GM19328 (cell line): ENCODE results near the gene TMEM231.
"Not testable (repeated sequence)": the region's sequence is repeated elsewhere in the genome, so short reads cannot be mapped to it uniquely, and the experiment has no call there.

Source experiments
- ATAC-seq: cut with Tn5 transposase; IDR thresholded peaks from one replicate; pipeline ENCODE4 v1.9.1; 2021; ENCODE audit warnings: mild to moderate bottlenecking, moderate library complexity; ENCODE audit not compliant: unreplicated experiment

Gene TMEM231, protein sequence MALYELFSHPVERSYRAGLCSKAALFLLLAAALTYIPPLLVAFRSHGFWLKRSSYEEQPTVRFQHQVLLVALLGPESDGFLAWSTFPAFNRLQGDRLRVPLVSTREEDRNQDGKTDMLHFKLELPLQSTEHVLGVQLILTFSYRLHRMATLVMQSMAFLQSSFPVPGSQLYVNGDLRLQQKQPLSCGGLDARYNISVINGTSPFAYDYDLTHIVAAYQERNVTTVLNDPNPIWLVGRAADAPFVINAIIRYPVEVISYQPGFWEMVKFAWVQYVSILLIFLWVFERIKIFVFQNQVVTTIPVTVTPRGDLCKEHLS

DNA sequence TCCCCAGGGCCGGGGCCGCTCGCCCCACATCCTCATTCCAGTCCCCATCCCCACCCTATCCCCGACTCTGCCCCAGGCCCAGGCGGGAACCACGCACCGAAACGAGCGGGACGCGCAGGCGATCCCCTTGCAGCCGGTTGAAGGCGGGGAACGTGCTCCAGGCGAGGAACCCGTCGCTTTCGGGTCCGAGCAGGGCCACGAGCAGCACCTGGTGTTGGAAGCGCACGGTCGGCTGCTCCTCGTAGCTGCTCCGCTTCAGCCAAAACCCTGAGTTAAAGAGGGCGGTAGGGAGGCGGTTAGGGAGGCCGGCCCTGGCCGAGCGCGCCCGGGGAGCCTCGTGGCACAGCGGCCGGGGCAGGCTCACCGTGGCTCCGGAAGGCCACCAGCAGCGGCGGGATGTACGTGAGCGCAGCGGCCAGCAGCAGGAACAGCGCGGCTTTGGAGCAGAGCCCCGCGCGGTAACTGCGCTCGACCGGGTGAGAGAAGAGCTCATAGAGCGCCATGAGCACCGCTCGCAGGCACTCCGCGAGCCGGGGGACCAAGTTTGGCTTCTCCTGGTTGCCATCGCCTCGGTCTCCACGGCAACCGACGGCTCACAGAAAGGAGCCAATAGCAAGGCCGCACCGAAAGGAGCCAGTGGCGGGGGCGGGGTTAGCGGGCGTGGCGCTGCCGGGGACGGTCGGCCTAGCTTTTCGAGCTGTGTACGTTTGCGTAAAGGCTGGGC lies at the start of gene TMEM231:
TSS of gene TMEM231 (minus strand) at position 546 of the 724 bp plus-strand sequence. CDS start at position 503, 43 bp downstream.
- peak; percentile 96 for ATAC-seq

GRCh38 chr16:75603241-75603640 lies 47.2 kb upstream of the TMEM231 start:
- no peak for ATAC-seq

DNA sequence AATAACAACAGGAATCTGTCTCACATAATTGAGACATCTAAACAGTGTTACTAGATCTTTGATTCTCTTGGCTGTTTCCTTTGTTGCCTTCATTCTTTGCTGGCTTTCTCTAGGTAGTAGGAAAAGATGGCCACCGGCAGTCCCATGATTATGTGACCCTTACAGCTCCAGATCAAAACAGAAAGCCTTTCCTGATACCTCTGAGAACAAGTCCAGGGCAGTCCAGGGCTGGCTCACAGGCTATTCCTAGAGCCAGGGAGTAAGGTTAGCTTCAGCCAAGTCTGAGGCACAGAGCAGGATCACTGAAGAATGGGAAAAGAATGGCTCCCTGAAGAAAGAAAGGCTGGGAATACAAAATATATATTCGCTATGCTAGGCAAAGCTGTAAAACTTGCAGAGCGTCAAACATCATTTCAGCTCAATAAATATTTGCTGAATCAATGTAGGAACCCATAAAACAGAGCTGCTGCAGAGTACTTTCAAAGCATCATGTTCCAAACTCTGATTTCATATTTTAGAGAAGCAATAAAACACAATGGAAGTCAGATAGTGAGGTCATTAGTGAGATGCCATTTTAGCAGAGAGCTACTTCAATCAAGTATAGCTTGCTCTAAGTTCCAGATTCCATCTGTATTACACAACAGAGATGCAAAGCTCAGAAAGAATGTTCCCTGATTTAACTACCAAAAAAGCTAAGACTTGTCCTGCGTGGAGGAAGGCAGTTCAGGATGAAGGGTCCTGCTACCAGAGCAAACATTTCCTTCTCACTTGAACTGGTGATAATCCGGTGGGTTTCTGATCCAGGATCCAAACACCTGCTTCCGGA lies 43.6 kb upstream of the TMEM231 start:
- ATAC-seq: no peak

DNA sequence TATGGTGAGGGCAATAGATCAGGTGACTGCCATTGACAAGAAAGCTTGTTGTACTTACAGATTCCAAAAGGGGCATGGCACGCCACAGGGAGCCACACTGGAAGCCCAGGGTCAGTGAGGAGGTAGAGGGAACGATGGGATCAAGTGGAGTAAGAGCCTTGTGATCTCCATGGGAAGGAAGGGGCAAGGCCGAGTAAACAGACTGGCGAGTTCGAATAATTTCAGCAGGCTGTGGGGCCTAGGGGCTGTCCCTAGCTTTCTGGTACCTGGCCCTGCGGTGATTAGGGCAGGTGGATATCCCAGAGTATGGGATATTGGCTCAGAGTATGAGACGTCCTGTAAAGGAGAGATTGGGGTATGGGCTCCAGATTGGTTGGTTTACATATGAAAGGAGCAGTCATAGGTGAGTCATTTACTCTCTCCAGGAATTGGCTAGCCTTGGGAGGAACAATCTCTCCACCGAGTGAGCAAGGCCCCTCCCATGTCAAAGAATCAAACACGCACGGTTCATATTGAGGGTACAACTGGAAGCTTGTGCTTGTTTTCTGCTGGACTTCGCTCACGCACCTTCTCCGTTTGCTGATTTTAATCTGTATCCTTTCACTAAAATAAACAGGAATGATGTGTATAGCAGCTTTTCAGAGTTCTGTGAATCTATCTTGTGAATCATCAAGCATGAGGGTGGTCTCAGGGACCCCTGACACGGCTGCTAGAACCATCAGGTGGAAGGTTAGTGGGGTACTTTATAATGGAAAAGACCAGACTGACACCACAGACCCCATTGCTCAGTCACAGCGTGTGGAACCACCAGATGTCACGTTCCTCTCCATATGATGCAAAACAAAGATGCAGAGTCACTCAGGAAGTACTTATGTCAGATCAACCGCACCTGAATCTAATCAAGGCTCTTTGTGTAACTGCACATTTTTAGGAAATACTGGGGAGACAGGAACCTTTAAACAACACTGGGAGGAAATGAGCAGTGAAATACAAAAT lies 38.1 kb upstream of the TMEM231 start:
- no peak for ATAC-seq

- ATAC-seq: no peak
These were observed 37.3 kb upstream of the TMEM231 start for GRCh38 chr16:75593308-75593707.

DNA sequence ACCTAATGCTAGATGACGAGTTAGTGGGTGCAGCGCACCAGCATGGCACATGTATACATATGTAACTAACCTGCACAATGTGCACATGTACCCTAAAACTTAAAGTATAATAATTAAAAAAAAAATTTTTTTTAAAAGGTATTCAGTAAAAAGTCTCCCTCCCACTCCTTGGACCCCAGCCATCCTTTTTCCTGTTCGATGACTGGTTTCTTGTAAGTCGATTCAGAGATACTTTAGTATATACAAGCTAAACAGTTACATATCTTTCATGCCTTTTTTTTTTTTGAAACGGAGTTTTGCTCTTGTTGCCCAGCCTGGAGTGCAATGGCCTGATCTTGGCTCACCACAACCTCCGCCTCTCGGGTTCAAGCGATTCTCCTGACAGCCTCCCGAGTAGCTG lies 35.9 kb upstream of the TMEM231 start:
- ATAC-seq: not testable (repeated sequence)

DNA sequence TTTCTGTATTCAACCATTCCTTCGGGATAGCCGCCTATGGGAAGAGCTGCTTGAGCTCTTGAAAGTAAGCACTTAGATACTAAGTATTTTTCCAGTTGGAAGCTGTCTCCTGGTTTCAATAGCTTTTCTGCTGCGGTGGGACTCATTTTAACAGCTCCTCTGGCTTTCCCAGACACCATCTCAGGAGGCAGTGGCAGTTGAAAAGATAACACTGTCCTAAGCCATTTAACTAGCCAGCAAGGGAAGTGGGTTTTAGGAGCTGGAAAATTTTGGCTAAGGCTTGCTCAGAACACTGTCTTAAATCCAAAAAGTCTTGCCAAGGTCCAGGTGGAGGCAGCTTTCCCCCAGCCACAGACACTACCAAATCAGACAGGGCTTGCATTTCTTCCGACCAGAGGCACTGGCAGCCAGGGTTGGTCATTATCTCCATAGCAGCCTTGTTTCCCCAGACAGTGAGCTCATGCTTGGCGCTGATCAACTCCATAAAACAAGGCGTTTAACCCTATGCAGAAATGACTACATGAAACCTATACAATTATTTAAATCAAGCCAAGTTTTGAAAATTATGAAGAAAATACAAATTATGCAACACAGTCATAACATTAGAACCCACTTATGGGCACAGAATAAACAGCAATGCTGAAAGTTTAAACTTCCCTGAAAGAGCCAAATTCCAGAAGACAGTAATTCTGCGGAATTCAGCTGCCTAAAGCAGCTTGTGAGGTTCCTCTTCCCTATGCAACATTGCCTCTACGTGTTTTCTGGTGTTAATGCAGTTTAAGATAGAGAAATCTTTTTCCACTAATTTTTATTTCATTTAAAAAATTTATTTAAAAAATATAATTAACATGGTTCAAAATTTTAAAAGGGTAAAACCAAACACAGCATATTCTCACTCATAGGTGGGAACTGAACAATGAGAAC lies 35.1 kb upstream of the TMEM231 start:
- ATAC-seq: no peak

GRCh38 chr16:75589306-75589705 lies 33.3 kb upstream of the TMEM231 start:
- ATAC-seq: no peak

GRCh38 chr16:75588716-75589115 lies 32.7 kb upstream of the TMEM231 start:
- ATAC-seq: no peak

DNA sequence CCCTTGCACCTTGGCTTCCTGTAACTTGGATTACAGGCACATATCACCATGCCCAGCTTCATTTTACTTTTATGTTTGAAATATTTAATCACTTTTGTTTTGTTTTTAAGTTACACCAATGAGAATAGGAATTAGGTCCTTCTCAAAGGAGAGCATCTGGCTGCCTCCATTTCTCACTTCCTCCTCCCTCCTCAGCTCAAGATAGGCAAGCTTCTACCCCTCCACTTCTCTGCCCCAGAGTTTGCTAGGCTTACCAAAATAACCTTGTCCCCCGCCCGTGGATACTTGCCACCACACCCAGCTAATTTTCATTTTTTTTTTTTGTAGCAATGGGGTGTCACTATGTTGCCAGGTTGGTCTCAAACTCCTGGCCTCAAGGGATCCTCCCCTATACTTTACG lies 28.1 kb upstream of the TMEM231 start:
- ATAC-seq: peak; percentile 73

GRCh38 chr16:75579281-75579834 lies 23.3 kb upstream of the TMEM231 start:
- no peak for ATAC-seq

- no peak for ATAC-seq
These were observed 22.7 kb upstream of the TMEM231 start for GRCh38 chr16:75578725-75579124.

DNA sequence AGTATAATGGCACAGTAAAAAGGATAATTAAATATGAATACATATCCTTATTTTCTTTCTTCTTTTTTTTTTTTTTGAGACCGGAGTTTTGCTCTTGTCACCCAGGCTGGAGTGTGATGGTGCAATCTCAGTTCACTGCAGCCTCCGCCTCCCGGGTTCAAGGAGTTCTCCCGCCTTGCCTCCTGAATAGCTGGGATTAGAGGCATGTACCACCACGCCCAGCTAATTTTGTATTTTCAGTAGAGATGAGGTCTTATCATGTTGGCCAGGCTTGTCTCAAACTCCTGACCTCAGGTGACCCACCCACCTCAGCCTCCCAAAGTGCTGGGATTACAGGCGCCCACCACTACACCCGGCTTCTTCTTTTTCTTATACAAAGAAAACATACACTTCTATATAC lies 22.2 kb upstream of the TMEM231 start:
- no peak for ATAC-seq

- ATAC-seq: peak; percentile 52
These were observed 20.3 kb upstream of the TMEM231 start for GRCh38 chr16:75576384-75576811.

- ATAC-seq: peak; percentile 12
These were observed 19.9 kb upstream of the TMEM231 start for GRCh38 chr16:75575958-75576357.

DNA sequence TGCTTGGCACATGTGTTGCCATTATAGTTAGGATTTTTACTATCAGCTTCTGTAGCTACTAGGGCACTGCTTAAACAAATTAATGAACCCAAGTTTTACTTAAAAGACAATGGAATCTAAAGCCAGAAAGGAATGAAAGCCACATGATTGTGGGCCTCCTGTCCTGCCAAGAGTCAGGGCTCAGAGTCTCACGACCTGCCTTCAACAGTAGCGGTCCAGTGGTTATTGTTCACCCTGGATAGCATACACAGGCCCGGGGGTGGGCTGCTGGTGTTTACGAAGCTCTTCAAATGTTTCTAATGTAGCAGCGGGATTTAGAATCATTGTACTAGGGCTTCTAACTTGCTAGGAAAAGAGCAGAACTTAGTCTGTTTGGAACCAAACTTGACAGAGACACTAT lies 17.9 kb upstream of the TMEM231 start:
- no peak for ATAC-seq

- ATAC-seq: no peak
These were observed 17.0 kb upstream of the TMEM231 start for GRCh38 chr16:75572864-75573542.

GRCh38 chr16:75570396-75571065 lies 14.5 kb upstream of the TMEM231 start:
- ATAC-seq: no peak
